Measurements from ENCODE around the gene IGSF8. TPM values are rescaled to one million over a fixed set of nuclear protein-coding genes. Genes with fewer than 3 reads are reported as not detected.

The IGSF8 gene
- total RNA-seq, 1 experiment from 2014 or later, result 35.6 TPM

GRCh38 chr1:160094291-160094625 lies 4.2 kb downstream of the IGSF8 start:
- no peaks in the 10 kb centered on the region for H3K27me3 ChIP-seq (ENCODE audit: insufficient read depth, low read length)
- BruUV-seq (replicated peaks), result no TSS peak
- no peak overlapping the region for H3K4me2 ChIP-seq (ENCODE audit: low read length)
- no peak overlapping the region for H3K4me3 ChIP-seq (replicated peaks in 1 of 2; ENCODE audit: low read depth in 1 of 2, low read length in 2 of 2)
- no peak overlapping the region for H3K9ac ChIP-seq (ENCODE audit: low read length)
- H3K4me1 ChIP-seq (ENCODE audit: control insufficient read depth in 1 of 2, insufficient read depth in 2 of 2, low read length in 2 of 2), result peaks cover 7 to 16% of the 10 kb centered on the region in 2 experiments
- peaks cover 4% of the 10 kb centered on the region; the same call in 1 of the 2 replicates for H3K79me2 ChIP-seq (ENCODE audit: insufficient read depth, low read length)
- intact Hi-C loops (cut with micrococcal nuclease), result no loop called here
- H3K27ac ChIP-seq (ENCODE audit: low read depth, low read length), result no peak overlapping the region
- H3K9me2 ChIP-seq (ENCODE audit: insufficient read depth), result no peaks in the 10 kb centered on the region
- no peaks in the 10 kb centered on the region; a peak in 2 of 4 replicates for H3K36me3 ChIP-seq (ENCODE audit: control insufficient read depth in 1 of 2, insufficient read depth in 2 of 2, low read length in 2 of 2)
- ChIA-PET POLR2A (no interaction called here), CTCF (no interaction called here), RAD21 (ENCODE audit: low non-redundant PET in 1 of 2, low total read pairs in 2 of 2, uncharacterized antibody in 2 of 2, unreplicated experiment in 2 of 2) (no interaction called here)
- no peaks in the 10 kb centered on the region for H3K9me3 ChIP-seq (ENCODE audit: control insufficient read depth in 1 of 2, insufficient read depth in 1 of 2, low read depth in 1 of 2, low read length in 2 of 2)
- no peak for DNase-seq (ENCODE audit: low read depth, low spot score)
- no peak for ATAC-seq
- no peak overlapping the region for H2AFZ ChIP-seq (ENCODE audit: low read depth, low read length, poor library complexity, severe bottlenecking)
- no peak for TF ChIP-seq EZH2 (IDR thresholded peaks at IDR 0.05)
- no peak for TF ChIP-seq EGR1 (IDR thresholded peaks at IDR 0.05; ENCODE audit: low read depth)
- TF ChIP-seq TCF7L2 (IDR thresholded peaks at IDR 0.05; ENCODE audit: borderline replicate concordance, extremely low read depth, insufficient read depth, insufficient read length), result no peak
- TF ChIP-seq POLR2AphosphoS5 (IDR thresholded peaks at IDR 0.05; ENCODE audit: low read depth, low read length), result no peak
- TF ChIP-seq SIN3A (IDR thresholded peaks at IDR 0.05; ENCODE audit: low read depth), result no peak
- TF ChIP-seq, protein P1, sequence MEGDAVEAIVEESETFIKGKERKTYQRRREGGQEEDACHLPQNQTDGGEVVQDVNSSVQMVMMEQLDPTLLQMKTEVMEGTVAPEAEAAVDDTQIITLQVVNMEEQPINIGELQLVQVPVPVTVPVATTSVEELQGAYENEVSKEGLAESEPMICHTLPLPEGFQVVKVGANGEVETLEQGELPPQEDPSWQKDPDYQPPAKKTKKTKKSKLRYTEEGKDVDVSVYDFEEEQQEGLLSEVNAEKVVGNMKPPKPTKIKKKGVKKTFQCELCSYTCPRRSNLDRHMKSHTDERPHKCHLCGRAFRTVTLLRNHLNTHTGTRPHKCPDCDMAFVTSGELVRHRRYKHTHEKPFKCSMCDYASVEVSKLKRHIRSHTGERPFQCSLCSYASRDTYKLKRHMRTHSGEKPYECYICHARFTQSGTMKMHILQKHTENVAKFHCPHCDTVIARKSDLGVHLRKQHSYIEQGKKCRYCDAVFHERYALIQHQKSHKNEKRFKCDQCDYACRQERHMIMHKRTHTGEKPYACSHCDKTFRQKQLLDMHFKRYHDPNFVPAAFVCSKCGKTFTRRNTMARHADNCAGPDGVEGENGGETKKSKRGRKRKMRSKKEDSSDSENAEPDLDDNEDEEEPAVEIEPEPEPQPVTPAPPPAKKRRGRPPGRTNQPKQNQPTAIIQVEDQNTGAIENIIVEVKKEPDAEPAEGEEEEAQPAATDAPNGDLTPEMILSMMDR (IDR thresholded peaks at IDR 0.05 in 2 of 3, conservative IDR thresholded peaks at IDR 0.05 in 1 of 3; ENCODE audit: borderline replicate concordance in 1 of 3, insufficient read depth in 1 of 3, low read depth in 2 of 3, low read length in 2 of 3), result no peak
- TF ChIP-seq, protein P2, sequence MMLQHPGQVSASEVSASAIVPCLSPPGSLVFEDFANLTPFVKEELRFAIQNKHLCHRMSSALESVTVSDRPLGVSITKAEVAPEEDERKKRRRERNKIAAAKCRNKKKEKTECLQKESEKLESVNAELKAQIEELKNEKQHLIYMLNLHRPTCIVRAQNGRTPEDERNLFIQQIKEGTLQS (IDR thresholded peaks at IDR 0.05), result no peak
- TF ChIP-seq ELF1 (IDR thresholded peaks at IDR 0.05; ENCODE audit: borderline replicate concordance, low read depth), result no peak
- TF ChIP-seq ZFX (IDR thresholded peaks at IDR 0.05), result no peak
- TF ChIP-seq CBX3 (IDR thresholded peaks at IDR 0.05; ENCODE audit: low read depth), result no peak
- TF ChIP-seq POLR2A (IDR thresholded peaks at IDR 0.05; ENCODE audit: borderline replicate concordance, extremely low read depth, insufficient read depth, insufficient read length), result no peak
- no peak for TF ChIP-seq CEBPB (IDR thresholded peaks at IDR 0.05; ENCODE audit: low read depth)
- TF ChIP-seq SP1 (IDR thresholded peaks at IDR 0.05; ENCODE audit: low read depth), result no peak
- H4K20me1 ChIP-seq (ENCODE audit: insufficient read depth), result no peaks in the 10 kb centered on the region
